ENCODE measurements around the gene PLA2G4E. TPM values are rescaled to one million over a fixed set of nuclear protein-coding genes. Genes with fewer than 3 reads are reported as not detected.
A peak's percentile ranks its signal among the peaks of the same experiment; 100 is the strongest.

PLA2G4E gene
- polyA plus RNA-seq, 3 donors: not detected

- H3K27ac ChIP-seq (ENCODE audit: low read depth, low read length): no peak overlapping the region
- 37 to 53% (median 43%) methylated on average over 2 of the region's 2 CpGs for WGBS, 3 donors
These were observed 69.3 kb downstream of the PLA2G4E start for GRCh38 chr15:41951571-41951970.

- no peak overlapping the region for H3K27ac ChIP-seq (ENCODE audit: low read depth, low read length)
- 58 to 65% (median 63%) methylated on average over 5 of the region's 5 CpGs for WGBS, 3 donors
These were observed 70.4 kb downstream of the PLA2G4E start for GRCh38 chr15:41950489-41950888.

GRCh38 chr15:41950127-41950483 is 70.7 kb downstream of the PLA2G4E start:
- H3K27ac ChIP-seq (ENCODE audit: low read depth, low read length): no peak overlapping the region
- 76 to 84% (median 77%) methylated on average over 4 of the region's 4 CpGs for WGBS, 3 donors

GRCh38 chr15:41949401-41950126 is 71.3 kb downstream of the PLA2G4E start:
- WGBS, 3 donors: 71 to 85% (median 79%) methylated on average over 5 of the region's 5 CpGs
- H3K27ac ChIP-seq (ENCODE audit: low read depth, low read length): no peak overlapping the region

- no peak overlapping the region for H3K27ac ChIP-seq (ENCODE audit: low read depth, low read length)
- WGBS, 3 donors: 61 to 90% (median 68%) methylated on average over 3 of the region's 3 CpGs
These were observed 72.4 kb downstream of the PLA2G4E start for GRCh38 chr15:41948490-41948889.

- no peak overlapping the region for H3K27ac ChIP-seq (ENCODE audit: low read depth, low read length)
These were observed 73.9 kb downstream of the PLA2G4E start for GRCh38 chr15:41946970-41947369.

GRCh38 chr15:41945731-41946130 is 75.1 kb downstream of the PLA2G4E start:
- 74 to 82% (median 75%) methylated on average over 11 of the region's 11 CpGs for WGBS, 3 donors
- H3K27ac ChIP-seq (ENCODE audit: low read depth, low read length): no peak overlapping the region

More at GRCh38 chr15:41946970-41947369, 73.9 kb downstream of the PLA2G4E start:
- 81 to 91% (median 88%) methylated on average over 2 of the region's 2 CpGs for WGBS, 3 donors

GRCh38 chr15:41945221-41945620 is 75.6 kb downstream of the PLA2G4E start:
- H3K27ac ChIP-seq (ENCODE audit: low read depth, low read length): no peak overlapping the region
- 95 to 96% (median 96%) methylated on average over 6 of the region's 6 CpGs for WGBS, 3 donors

- no peak overlapping the region for H3K27ac ChIP-seq (ENCODE audit: low read depth, low read length)
- WGBS, 3 donors: 51 to 60% (median 56%) methylated on average over 8 of the region's 8 CpGs
These were observed 76.4 kb downstream of the PLA2G4E start for GRCh38 chr15:41944313-41944940.

- WGBS, 3 donors: 89 to 94% (median 90%) methylated on average over 6 of the region's 6 CpGs
- no peak overlapping the region for H3K27ac ChIP-seq (ENCODE audit: low read depth, low read length)
These were observed 77.1 kb downstream of the PLA2G4E start for GRCh38 chr15:41943543-41944312.

- H3K27ac ChIP-seq (ENCODE audit: low read depth, low read length): no peak overlapping the region
- WGBS, 3 donors: 78 to 80% (median 79%) methylated on average over 7 of the region's 7 CpGs
These were observed 78.0 kb downstream of the PLA2G4E start for GRCh38 chr15:41942886-41943285.

- no peak overlapping the region for H3K27ac ChIP-seq (ENCODE audit: low read depth, low read length)
- 85 to 90% (median 89%) methylated on average over 22 of the region's 22 CpGs for WGBS, 3 donors
These were observed 79.0 kb downstream of the PLA2G4E start for GRCh38 chr15:41941644-41942415.

- 81 to 90% (median 82%) methylated on average over 13 of the region's 13 CpGs for WGBS, 3 donors
These were observed 80.4 kb downstream of the PLA2G4E start for GRCh38 chr15:41940441-41940857.

GRCh38 chr15:41939986-41940385 is 80.9 kb downstream of the PLA2G4E start:
- 90 to 94% (median 91%) methylated on average over 9 of the region's 9 CpGs for WGBS, 3 donors
- H3K27ac ChIP-seq (ENCODE audit: low read depth, low read length): no peak overlapping the region

More at GRCh38 chr15:41940441-41940857, 80.4 kb downstream of the PLA2G4E start:
- no peak overlapping the region for H3K27ac ChIP-seq (ENCODE audit: low read depth, low read length)

GRCh38 chr15:41937568-41937923 is 83.3 kb downstream of the PLA2G4E start:
- WGBS, 3 donors: 47 to 79% (median 52%) methylated on average over 4 of the region's 4 CpGs
- H3K27ac ChIP-seq (ENCODE audit: low read depth, low read length): peak overlapping the region; percentile 11

GRCh38 chr15:41936649-41937567 is 83.9 kb downstream of the PLA2G4E start:
- WGBS, 3 donors: 45 to 74% (median 49%) methylated on average over 19 of the region's 19 CpGs
- peak overlapping the region; percentile 11 for H3K27ac ChIP-seq (ENCODE audit: low read depth, low read length)

- WGBS, 3 donors: 89 to 97% (median 93%) methylated on average over 3 of the region's 3 CpGs
- H3K27ac ChIP-seq (ENCODE audit: low read depth, low read length): no peak overlapping the region
These were observed 84.7 kb downstream of the PLA2G4E start for GRCh38 chr15:41936155-41936554.

Measured in adipose tissue (tissue), 3 donors.